RPMI7951 (cell line): Measurements from ENCODE around the gene MDK. TPM values are rescaled to one million over a fixed set of nuclear protein-coding genes. Genes with fewer than 3 reads are reported as not detected.

Source experiments
- DNase-seq: peaks from one replicate; pipeline ENCODE4 v3.0.0-alpha.2; 2012; ENCODE audit warnings: low read depth
- total RNA-seq: library from RNA; depleted of rRNA; stranded (reverse); fragments of >200 nt; shearing (Covaris generic); gene quantifications from 2 replicates; pipeline ENCODE4 v1.2.3, GENCODE V29; 2014

Gene MDK
- total RNA-seq, 1 experiment from 2014 or later = 19.9 TPM

DNA sequence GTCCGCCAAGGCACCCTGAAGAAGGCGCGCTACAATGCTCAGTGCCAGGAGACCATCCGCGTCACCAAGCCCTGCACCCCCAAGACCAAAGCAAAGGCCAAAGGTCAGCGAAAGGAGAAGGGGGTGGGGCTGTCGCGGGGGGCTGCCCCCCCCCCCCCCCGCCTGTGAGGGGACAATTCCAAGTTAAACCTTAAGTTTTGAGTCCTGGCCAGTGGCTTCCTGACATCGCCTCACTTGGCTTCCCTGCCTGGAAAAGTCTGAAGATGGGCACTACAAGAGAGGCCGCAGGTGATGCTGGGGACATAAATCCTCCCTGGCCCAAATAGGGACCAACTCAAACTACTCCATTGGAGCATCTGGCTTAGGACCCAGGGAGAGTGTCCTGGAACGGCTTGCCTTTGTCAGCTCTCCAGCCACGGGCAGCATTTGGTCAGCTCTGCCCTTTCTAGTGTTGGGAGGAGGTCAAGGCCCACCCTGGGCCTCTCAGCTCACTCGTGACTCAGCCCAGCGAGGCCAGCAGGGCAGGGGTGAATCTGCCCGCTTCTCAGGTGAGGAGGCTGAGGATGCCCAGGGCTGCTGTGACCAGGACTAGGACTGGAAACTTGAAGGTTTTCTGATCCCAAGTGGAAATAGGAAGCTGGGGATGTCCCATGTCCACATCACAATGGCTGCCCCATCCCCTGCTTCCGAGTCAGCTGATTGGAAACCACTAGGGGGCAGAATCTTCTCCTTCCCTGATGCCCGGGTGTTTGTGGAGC, 1.4 kb downstream of the MDK start:
- DNase-seq = peak; percentile 36

DNA sequence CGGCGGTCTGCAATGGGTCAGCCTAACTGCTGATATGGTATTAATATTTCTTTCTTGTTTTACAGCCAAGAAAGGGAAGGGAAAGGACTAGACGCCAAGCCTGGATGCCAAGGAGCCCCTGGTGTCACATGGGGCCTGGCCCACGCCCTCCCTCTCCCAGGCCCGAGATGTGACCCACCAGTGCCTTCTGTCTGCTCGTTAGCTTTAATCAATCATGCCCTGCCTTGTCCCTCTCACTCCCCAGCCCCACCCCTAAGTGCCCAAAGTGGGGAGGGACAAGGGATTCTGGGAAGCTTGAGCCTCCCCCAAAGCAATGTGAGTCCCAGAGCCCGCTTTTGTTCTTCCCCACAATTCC, 1.9 kb downstream of the MDK start:
- no peak for DNase-seq

DNA sequence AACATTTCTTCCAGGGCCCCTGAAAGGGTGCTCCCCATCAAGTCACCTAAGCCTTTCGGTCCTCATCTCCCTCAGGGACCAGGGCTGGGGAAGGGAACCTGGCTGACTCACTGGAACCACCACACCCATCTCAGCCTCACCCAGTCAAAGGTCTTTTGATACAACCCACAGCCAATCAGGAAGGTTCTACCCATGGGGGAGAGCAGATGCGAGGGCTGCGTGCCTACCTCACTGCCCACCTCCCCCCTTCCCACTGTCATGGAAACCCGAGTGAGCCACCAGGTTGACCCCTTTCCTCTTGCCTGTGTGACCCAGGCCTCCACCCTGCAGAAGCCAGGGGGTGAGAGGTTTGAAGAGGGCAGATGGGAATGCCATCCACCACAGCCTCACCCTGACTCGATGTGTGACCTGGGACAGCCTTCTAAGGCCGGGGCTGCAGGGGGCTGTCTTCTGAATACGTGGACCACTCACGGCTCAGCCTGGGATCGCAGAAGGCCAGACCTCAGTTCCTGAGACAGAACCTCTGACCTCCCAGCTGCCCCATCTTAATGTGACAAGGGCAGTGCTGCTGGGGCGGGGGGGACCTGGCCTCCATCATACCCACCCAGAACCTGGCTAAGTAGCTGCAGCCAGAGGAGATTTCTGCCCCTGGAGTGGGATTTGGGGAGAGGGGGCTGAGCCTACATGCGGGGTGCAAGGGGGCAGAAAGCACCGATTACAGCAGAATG, 2.7 kb downstream of the MDK start:
- DNase-seq = no peak

DNA sequence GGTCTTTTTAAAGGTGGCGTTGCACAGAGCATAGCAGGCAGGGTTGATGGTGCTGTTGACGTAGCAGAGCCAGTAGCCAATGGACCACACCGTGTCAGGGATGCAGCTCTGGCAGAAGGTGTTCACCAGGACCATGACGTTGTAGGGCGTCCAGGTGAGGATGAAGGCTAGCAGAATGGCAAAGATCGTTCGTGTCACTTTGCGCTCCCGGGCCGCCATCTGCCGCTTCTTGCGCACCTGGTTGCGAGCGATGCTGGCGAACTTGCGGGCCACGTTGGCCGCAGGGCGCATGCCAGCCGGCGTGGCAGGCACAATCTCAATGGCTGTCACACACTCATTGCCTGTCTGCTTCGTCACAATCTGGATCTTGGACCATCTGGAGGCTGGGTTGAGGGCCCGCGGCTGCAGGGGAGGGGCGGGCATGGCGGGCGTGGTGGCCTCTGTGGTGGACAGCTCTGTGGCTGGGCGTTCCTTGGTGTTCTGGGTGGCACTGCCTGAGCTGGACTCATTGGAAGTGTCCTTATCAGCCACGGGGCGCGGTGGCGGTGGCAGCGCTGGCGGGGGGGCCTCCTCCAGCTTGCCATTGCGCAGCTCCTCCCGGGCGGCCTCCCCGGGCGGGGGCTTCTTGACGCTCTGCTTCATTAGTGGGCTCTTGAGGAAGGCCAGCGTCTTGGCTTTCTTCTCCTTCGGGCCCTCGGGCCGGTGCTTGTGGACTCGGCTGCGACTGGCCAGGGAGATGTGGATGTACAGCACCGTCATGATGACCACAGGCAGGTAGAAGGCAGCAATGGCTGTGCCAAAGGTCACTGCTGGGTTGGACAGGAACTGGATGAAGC, 3.9 kb downstream of the MDK start:
- DNase-seq = no peak

DNA sequence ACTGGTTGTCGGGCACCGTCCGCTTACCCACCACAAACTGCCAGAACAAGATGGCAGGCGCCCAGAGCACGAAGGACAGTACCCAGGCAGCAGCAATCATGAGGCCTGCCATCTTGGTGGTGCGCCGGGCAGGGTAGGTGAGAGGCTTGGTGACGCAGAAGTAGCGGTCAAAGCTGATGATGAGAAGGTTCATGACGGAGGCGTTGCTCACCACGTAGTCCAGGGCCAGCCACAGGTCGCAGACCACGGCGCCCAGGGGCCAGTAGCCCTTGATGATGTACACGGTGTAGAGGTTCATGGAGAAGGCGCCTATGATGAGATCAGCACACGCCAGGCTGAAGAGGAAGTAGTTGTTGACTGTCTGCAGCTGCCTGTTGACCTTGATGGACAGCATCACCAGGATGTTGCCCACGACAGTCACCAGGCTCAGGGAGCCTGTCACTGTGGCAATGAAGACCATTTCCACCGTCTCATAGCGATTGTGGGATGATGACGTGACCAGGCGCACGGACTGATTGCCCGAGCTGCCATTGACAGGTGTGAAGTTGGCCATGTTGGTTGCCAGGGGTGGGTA, 4.6 kb downstream of the MDK start:
- DNase-seq = no peak

DNA sequence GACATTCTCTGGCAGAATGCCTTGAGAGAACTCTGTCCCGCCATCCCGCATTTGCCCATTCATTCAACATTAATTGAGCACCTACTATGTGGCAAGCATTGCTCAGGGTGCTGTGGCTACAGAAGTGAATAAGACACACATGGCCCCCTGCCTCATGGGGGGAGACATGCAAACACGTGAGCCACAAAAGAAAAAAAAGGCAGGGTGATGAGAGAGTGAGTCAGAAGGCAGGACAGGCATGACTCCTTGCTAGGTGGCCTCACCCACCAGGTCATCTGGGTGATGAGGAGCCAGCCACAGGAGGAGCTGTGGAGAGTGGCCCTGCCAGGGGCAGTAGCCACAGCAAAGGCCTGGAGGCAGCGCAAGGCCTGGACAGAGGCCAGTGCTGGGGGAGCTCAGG, 5.2 kb downstream of the MDK start:
- peak; percentile 33 for DNase-seq

DNA sequence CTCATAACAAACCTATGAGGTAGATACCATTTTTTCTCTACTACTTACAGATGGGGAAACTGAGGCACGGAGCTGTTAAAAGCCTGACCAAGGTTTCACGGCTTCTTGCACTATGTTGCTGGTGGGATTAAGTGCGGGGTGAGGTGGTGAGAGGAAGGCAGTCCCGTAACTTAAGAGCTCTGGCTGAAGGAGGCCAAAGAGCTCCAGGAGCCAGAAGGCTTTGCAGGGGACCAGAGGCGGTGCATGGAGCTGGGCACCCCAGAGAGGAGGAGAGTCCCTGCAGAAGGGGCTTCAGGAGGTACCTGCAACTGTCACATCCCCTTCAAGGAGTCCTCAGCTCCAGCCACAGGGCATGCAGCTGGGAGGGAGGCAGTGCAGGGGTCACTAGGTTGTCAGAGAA, 6.0 kb downstream of the MDK start:
- DNase-seq = no peak

DNA sequence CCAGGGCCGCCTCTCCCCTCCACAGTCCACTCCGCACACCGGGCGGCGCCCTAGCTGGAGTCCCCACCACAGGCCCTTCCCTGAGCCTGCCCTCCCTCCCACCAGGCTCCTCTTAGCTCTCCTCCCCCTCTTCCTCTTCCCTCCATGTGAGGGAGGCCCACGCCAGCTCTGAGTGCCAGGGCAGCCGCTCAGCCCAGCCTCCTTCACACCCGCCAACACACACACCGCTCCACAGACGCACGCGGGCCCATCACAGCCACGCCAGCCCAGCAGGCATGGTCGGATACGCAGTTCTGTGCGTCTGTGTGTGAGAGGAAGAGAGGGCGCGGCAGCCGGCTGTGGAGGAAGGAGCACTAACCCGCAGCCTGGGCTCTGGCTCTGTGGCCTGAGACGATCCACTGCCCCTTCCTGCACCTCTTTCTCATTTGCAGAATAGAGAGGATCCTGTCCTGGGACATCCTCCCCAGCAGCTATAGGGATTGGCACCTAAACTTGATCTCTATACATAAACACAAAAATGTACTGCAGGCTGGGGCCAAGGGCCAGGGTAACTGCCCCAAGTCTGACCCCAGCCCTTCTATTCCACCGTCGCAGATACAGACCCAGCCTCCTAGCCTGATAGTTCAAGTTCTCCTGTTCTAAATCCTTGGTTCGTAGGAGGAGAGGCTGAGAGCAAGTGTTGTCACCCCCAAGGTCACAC, 6.6 kb downstream of the MDK start:
- DNase-seq = no peak

DNA sequence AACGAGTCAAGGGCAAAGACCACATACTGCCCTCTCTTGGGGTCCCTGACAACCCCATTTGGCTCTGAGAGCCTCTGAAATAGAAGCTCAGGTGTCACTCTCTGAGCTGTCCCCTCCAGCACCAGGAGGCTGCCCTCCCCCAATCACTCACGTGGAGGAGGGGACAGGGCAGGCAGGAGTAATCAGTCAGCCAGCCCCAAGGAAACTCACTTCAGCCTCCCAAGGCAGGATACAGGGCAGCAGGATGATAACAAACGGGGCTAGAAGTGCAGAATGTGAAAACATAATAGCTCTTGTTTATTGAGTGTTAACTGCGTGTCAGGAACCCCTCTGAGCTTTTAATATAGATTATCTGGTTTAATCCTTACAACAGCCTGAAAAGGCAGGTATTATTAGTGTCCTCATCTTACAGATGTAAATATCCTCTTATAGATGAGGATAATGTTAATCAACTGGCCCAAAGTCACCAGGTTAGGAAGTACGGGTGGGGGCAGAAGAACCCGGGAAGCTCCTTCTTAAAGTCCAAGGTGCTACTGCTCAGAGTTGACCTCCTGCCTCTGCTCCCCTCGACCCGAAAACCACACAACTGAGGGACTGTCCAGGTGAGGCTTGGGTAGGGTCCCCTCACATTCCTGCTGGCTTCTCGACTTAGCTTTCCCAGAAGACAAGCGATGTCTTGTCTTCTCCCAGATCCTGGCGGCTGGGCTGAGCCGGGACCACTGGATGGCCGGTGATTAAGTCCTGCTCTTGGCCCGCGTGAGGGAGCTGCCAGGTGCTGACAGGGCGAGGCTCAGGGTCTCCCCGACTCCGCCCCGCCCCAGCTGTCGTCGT, 7.4 kb downstream of the MDK start:
- no peak for DNase-seq

DNA sequence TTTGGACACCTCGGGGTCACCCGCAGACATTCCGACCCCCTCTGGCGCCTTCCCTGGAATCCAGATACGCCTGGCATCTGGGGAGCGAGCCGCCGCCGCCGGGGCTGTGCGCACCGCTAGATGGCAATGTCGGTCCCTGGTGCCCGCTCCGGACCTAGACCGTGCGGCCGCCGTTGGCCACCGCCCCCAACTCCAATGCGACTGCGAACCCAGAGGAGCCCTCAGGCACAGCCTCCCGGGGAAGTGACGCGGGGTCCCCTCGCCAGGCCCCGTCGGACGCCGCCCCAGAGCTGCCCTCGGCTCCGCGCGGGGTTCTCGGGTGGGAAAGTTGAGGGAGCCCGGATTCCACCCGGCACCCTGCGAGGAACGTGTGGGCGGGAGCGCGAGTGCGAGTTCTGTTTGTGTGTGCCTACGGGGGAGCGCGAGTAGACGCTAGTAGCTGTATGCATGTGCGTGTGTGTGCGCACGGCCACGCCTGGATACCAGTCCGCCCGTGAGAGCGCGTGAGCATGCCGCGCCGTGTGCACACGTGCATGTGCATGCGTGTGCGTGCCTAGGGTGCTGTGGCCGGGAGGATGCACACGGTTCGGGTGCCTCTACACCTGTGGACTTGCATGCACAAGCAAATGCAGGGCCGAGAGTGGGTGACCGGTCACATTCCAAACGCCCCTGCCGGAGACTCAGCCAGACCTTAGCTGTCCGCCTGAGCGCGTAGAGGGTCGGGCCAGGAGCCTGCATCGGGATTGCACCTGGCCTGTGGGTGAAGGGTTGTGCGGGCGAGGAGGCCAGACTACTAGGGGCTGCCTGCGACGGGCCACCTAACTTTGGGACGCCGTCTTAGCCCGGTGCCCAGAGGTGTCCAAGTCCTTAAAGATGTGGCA, 8.2 kb downstream of the MDK start:
- DNase-seq = peak; percentile 46

DNA sequence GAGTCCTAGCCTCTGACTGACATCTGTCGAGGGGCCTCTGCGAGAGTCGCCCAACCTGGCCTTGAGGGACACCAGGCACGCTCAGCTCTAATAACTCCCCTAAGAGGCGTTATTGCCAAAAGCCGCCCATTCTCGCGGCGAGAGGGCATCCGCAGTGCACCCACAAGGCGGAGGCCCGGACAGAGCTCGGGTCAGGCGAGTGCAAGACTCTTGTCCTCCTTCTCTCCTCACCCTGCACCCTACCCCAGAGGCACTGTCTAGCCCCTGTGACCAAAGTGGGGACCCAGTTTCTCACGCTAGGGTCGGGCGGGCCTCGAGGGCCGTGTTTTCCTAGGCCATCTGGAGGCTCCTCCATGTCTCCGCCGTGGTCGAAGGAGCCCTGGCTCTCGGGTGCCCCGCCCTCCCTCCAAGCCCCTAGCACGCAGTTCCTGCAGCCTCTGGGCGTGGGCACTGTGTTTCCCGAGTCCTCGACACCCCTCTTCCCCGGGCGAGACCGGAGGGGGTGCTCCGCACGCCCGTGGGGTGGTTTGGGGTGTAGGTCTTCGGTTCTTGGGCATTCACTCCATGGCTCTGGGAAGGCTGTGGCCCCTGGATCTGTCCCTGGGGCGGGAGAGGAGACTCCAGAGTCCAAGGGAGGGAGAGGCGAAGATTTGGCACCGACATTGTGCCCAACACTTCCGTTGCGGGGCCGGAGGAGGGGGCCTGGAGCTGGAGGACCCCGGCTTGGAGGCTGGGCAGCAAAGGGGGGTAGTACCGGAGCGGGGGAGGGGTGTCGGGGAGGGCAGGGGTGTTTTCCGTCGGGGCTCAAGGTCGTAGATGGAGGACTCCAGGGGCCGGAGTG, 9.1 kb downstream of the MDK start:
- no peak for DNase-seq

DNA sequence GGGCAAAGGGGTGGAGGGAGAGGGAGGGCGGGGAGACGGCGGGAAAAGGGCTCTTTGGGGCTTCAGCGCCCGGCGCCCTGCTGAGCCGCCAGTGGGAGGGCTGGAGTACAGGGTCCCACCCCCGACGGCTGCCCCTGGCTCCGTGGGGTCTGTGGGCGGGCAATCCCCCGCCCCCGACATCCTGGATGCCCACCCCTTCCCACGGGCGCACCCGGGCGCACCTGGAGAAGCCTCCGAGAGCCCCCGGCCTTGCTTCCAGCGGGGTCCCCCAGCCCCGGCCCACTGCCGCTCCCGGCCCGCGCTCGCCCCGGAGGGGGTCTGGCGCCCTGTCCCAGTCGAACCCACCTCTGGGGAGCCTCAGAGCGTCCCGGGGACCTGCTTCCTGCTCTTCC, 9.7 kb downstream of the MDK start:
- no peak for DNase-seq

DNA sequence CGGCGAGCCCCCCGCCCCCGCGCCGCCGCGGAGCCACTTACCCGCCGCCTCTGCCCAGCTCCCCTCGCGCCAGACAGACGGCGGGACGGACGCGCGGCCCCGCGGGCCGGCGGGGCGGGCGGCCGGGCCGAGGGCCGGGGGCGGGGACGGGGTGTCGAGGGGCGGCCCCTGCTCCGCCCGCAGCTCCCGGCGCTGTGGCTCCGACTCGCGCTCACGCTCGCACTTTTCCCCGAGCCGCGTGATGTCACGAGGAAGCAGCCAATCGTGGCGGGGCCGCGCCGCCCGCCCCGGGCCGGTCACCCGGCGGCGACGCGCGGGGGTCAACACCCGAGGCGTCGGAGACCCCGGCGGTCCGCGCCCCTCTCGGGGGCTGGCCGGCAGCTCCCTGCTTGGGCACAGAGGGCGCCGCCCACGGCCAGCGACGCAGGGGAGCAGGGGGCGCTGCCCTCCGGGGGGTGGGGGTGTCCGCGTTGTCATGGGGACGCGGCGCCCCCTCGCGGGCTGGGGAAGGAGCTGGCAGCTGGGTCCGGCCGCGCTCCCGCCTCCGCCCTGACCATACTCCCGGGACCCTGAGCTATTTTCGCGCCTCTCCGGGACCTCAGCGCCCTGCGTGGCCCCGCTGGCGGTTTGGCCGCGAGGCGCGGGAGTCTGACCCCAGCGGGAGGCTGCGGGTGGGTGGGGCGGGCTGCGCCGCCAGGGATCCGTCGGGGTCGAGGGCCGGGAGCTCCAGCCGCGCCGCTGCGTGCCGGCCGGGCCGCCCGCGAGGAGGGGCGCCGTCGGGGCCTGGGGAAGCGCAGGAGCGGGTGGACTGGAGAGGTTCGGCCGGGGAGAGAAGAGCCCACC, 10.3 kb downstream of the MDK start, which contains the start of gene CHRM4:
CHRM4 (minus strand) TSS at position 199 of the 843 bp plus-strand sequence. CDS start 5,219 bp downstream, outside the sequence.
- DNase-seq = peak; percentile 28

DNA sequence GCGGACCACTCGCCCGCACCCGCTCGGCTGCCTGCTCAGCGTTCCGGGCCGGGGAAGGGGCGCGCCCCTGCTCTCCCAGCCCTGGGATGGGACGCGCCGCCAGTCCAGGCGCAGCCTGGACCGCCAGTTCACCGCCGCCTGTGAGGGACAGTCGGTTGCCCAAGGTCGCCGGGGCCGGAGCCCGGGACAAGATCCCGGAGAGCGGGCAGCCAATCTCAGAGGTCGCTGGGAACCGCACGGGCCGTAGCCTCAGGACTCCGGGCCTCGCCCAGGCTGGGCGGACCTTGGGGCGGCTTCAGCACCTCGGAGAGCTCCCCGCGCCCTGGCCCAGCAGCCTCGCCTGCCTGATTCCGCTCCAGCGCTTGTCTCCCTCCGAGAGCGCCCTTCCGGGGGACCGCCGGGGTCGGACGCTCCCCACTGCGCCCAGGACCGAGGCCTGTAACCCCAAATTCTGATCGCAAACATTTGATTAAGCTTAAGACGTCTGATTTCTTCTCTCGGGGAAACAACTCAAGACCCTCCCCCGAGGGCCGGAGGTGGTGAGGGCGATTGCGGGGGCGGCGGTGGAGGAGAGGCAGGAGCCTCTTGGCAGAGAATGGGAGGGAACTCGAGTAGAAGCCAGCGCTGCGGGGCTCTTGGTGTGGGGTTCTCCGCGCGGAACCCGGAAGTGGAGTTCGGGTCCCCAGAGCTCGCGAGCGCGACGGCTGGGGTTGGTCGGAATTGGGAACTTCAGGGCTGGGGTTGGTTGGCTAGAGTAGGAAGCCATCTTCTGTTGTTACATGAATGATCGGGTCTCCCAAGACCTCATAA, 11.2 kb downstream of the MDK start:
- DNase-seq = peak; percentile 72

DNA sequence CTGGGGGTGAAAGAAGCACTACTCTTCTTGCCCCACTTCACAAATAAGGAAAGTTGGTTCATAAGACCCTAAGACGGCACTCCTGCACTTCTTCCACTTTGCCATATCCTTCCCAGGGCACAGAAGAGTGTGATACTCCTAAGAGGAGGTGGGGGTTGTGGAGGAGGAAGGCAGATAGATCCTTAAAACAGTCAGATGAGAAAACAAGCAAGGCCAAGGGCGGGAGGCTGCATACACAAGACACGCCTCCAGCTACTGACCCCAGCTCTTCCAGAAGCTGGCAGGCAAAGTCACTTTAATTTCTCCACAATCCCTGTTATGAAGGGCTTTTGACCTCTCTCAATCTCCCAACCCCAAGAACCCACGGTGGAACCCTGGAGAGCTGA, 11.8 kb downstream of the MDK start:
- DNase-seq = no peak

DNA sequence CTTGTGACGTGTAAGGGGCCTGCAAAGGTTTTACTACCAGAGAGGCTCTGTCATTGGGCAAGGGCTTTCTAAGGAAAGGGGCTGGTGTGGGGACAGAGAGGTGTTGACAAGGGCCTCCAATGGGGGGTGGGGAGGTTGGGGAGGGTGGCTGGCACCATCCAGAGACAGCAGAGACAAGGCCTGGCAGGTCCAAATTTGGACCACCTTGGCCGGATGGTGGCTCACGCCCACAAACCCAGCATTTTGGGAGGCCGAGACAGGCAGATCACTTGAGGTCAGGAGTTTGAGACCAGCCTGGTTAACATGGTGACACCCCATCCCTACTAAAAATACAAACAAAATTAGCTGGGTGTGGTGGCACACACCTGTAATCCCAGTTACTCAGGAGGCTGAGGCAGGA, 12.3 kb downstream of the MDK start:
- no peak for DNase-seq

DNA sequence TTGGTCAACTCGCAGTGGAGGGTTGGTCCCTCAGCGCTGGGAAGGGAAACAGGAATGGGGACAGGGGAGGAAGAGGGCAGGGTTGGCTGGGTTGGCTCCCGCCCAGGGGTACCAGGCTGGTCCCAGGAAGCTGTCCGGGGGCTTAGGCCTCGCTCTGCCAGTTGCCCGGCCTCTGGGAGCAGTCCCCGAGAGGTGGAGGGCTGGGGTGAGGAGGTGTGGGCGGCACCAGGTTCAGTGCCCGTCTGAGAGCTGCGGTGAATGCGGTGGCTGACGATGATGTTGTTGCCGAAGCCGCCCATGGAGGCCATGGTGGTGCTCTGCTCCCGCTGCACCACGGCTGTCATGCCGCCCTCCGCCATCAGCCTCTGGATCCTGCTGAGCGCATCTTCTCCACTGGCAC, 16.1 kb downstream of the MDK start:
- no peak for DNase-seq
